HPDE6-E6E7 (cell line): ENCODE results near the gene CDH1.
"Not testable (repeated sequence)": the region's sequence is repeated elsewhere in the genome, so short reads cannot be mapped to it uniquely, and the experiment has no call there.

ENCODE experiments used
- DNase-seq: peaks from one replicate; pipeline ENCODE4 v3.0.0; 2011; ENCODE audit warnings: missing footprints; ENCODE audit errors: extremely low spot score

CDH1 gene

DNA sequence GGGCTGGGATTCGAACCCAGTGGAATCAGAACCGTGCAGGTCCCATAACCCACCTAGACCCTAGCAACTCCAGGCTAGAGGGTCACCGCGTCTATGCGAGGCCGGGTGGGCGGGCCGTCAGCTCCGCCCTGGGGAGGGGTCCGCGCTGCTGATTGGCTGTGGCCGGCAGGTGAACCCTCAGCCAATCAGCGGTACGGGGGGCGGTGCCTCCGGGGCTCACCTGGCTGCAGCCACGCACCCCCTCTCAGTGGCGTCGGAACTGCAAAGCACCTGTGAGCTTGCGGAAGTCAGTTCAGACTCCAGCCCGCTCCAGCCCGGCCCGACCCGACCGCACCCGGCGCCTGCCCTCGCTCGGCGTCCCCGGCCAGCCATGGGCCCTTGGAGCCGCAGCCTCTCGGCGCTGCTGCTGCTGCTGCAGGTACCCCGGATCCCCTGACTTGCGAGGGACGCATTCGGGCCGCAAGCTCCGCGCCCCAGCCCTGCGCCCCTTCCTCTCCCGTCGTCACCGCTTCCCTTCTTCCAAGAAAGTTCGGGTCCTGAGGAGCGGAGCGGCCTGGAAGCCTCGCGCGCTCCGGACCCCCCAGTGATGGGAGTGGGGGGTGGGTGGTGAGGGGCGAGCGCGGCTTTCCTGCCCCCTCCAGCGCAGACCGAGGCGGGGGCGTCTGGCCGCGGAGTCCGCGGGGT, at the start of gene CDH1:
TSS of gene CDH1 (plus strand) at position 247 of the 684 bp plus-strand sequence. CDS start at position 371, 124 bp downstream.
- peak; percentile 100 for DNase-seq

- DNase-seq, result no peak
Observed at GRCh38 chr16:68689921-68690320, 47.2 kb upstream of the CDH1 start.

DNA sequence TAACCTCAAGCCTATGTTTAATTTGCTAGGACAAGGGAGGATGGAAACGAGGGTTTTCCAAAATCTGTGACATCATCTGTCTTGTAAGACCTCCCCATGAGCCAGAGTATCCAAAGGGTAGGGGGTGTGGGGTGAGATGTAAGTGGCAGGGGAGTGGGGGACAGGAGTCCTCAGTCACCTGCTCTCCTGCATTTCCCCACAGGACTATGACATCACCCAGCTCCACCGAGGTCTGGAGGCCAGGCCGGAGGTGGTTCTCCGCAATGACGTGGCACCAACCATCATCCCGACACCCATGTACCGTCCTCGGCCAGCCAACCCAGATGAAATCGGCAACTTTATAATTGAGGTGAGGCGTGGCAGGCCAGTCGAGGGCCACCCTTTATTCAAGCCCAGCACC, 41.5 kb upstream of the CDH1 start:
- DNase-seq, result no peak

DNA sequence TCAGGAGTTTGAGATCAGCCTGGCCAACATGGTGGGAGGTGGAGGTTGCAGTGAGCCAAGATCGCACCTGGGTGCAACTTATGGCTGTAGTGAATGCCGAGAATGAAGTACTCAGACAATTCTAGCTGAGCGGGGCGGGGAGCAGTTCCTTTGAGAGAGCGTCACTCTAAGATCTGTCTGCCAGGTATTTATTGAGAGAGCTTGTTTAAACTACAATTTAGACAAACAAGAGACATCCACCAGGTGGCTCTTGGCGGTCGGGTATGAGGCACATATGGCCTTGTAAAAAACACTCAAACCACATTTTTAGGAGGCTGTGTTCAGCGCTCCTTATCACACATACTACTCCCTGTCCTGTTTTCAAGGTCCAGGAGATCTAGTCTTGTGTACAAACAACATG, 40.6 kb upstream of the CDH1 start:
- DNase-seq, result no peak

DNA sequence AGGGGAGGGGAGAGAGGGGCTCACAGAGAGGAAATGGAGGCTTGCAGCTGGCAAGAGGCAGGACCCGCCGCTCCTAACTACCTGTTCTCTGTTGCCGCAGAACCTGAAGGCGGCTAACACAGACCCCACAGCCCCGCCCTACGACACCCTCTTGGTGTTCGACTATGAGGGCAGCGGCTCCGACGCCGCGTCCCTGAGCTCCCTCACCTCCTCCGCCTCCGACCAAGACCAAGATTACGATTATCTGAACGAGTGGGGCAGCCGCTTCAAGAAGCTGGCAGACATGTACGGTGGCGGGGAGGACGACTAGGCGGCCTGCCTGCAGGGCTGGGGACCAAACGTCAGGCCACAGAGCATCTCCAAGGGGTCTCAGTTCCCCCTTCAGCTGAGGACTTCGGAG, 39.0 kb upstream of the CDH1 start:
- DNase-seq, result no peak

DNA sequence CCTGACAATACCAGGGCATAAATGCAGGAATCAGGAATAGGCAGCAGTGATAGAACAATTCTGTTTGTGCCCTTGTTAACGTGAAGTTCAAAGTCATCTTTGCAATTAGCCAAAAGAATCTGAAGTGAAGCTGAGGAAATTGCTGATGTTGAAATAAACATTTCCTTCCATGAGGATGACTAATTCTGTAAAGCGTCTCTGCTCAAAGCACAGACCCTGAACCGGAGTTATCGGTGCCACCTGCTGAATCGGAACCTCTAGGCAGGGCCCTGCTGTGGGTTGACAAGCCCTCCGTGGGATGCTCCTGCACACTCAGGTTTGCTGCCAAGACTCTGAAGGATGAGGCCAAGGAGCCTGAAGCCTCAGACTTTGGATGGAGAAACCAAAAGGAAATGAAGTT, 37.0 kb upstream of the CDH1 start:
- DNase-seq, result no peak

GRCh38 chr16:68700831-68701230, 36.3 kb upstream of the CDH1 start:
- DNase-seq, result no peak

- peak; percentile 68 for DNase-seq
Observed at GRCh38 chr16:68704232-68704867, 32.7 kb upstream of the CDH1 start.

GRCh38 chr16:68707340-68708152, 29.5 kb upstream of the CDH1 start:
- DNase-seq, result peak; percentile 100

DNA sequence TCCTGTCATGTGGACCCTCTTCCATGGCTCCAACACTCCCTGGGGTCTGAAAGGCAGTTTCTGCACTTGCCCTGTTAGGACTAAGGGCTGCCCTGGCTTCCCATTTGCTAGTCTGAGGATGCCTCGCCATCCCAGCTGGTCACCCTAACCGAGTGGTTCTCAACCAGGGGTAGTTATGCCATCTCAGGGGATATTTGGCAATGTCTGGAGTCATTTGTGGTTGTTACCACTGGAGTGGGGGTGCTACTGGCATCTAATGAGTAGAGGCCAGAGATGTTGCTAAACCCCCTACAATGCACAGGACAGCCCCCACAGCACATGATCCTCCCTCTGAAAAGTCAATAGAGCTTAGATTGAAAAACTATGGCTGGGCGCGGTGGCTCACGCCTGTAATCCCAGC, 26.9 kb upstream of the CDH1 start:
- no peak for DNase-seq

DNA sequence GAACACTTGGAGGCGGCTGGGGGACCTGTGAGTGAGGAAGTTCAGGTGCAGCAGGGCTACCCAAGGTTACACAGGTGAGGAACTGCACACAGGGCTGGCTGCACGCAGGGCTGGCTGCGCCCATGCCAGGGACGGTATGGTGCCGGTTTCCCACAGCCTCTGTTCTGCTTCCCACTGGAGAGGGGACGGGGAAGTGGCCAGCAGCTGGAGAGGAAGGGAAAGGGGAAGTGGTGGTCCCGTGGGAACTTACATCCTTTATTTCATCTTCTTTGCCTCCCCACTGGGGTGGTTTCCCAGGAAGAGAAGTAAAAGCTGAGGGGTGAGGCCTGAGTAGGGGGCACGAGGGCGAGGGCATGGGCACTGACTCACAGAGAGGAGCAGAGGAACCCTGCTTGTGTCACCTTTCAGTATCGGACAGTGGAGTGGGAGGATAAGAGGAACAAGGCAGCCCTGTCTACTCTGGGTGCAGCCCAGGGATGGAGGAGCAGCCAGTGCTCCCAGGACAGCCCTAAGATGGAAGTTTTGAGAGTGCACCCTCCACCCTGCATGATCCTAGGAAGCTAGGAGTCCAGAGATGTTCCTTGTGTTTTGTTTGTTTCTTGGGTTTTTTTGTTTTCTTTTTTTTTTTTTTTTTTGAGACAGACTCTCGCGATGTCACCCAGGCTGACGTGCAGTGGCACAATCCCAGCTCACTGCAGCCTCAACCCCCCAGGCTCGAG, 25.5 kb upstream of the CDH1 start:
- DNase-seq, result no peak

DNA sequence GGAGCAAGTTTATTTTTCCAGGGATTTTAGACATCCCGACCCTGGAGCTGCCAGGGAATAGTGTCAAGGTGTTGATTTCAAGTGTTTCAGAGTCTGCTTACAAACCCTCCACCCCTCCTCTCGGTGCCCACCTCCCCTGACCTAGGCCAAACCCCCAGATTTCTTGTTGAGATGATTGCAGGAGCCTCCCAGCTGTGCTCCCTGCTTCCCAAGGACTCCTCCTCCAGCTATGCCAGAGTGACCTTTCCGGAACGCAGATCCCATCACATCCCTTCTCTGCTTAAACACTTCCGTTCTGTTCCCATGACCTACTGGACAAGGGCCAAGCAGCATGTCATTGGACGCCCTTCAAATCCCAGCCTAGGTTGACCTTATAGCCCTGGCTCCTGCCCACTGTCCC, 23.7 kb upstream of the CDH1 start:
- no peak for DNase-seq

DNA sequence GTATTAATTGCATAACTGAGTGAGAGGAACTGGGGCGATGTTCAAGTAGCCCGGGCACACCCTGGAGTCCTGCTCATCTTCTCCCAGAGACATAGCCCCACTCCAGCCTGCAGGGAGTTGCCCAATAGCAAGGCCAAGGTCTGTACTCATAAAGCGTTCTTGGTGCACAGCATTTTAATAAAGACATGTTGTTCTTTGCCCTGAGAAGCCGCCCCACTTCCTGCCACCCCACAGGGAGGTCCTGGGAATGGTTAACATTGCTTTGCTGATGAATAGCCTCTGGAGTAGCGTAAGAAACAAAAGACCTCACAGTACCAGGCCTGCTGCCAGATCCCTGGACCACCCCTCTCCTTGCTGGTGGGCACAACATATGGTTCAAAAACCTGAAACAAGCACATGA, 21.6 kb upstream of the CDH1 start:
- DNase-seq, result no peak

GRCh38 chr16:68716516-68716915, 20.6 kb upstream of the CDH1 start:
- not testable (repeated sequence) for DNase-seq

DNA sequence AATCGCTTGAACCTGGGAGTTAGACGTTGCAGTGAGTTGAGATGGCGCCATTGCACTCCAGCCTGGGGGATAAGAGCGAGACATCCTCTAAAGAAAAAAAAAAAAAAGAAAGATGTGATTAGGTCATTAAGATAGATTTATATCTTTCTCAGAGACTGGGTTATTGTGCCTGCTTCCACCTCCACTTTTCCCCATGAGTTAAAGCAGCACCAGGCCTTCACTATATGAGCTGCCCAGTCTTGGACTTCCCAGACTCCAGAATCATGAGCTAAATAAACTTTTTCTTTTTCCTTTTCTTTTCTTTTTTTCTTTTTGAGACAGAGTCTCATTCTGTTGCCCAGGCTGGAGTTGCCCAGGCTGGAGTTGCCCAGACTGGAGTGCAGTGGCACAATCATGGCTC, 19.4 kb upstream of the CDH1 start:
- no peak for DNase-seq

DNA sequence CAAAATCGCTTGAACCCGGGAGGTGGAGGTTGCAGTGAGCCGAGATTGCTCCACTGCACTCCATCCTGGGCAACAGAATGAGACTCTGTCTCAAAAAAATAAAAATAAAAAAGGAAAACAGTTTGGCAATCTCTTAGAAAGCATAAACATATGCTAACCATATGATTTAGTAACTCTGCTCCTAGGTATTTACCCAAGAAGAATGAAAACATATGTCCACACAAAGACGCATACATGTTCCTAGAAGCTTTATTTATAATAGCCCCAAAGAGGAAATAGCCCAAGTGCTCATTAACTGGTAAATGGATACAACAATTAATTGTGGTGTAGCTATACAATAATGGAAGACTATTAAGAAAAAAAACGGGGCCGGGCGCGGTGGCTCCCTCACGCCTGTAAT, 18.5 kb upstream of the CDH1 start:
- DNase-seq, result no peak

DNA sequence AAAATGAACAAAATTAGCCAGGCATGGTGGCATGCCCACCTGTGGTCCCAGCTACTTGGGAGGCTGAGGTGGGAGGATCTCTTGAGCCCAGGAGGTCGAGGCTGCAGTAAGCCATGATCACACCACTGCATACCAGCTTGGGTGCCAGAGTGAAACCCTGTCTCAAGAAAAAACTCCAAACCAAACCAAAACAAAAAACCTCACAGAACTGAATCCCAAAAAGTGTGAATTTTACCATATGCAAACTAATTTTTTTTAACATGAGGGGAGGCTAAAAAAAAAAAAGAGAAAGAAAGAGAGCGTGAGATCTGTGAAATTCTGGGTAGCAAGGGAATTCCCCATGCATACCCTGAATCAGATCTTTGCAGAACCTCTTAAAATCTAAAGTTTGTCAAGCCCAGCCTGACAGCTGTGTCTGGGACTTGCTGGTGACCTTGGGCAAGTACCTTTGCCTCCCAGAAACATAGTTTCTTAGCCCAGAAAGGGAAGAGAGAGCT, 17.1 kb upstream of the CDH1 start:
- DNase-seq, result no peak

- DNase-seq, result no peak
Observed at GRCh38 chr16:68722119-68723024, 14.7 kb upstream of the CDH1 start.

DNA sequence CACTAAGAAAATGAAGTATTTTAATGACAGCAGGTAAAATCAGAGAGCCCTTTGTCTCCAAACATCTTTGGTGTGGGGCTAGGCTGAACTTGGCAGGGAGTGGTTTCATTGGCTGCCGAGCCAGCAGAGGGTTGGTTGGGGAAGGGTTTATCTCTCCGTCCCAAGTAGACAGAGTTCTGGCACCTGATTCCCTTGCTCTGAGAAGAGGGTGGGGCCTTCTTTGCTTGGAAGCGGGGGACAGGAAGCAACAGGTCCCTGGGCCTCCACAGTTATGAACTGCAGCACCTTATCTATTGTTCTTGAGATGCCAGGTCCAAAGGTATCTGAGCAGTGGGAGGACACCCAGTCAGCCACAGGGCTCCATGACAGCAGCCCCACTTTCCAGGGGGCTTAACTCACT, 12.3 kb upstream of the CDH1 start:
- DNase-seq, result no peak

DNA sequence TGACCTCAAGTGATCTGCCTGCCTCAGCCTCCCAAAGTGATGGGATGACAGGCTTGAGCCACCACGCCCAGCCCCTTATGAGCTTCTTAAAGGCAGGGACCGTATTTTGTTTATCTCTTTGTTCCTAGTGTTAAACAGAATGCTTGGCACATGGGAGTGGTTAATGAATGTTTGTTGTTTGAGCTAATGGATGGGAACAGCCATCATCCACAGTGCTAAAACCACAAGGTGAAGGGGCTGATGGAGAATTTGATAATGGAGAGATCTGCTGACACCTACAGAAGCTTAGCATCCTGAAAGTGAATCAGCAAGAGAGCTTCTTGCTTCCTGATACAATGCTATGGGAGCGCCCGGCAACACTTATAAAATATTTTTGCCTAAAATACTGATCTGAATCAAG, 8.6 kb upstream of the CDH1 start:
- DNase-seq, result no peak

GRCh38 chr16:68731637-68732036, 5.5 kb upstream of the CDH1 start:
- no peak for DNase-seq
